HCT116 (cell line): ENCODE data around the gene RFLNA. TPM values are rescaled to one million over a fixed set of nuclear protein-coding genes. Genes with fewer than 3 reads are reported as not detected.

ENCODE experiments used
- ATAC-seq: fragments of 200-7000 bp; cut with Tn5 transposase; 2 replicates; pipeline ENCODE4 v1.9.1; 2020; ENCODE audit warnings: mild to moderate bottlenecking, moderate library complexity
- BruUV-seq: library from RNA; stranded (reverse); fragments of 400-500 nt; replicated peaks from 2 replicates; lab custom pipeline; 2021; lab: Mats Ljungman, UMichigan
- CTCF ChIA-PET: fragments of 300-600 bp; sonication (Branson Sonifier 250); formaldehyde crosslinking; loops from one replicate; lab custom pipeline; 2021; ENCODE audit warnings: antibody characterized with exemption; lab: Charles Lee
- POLR2A ChIA-PET: fragments of 300-600, 350-600 bp; sonication (Branson Sonifier 250); formaldehyde crosslinking; loops from one replicate; lab custom pipeline; 2021; ENCODE audit warnings: antibody characterized with exemption; lab: Charles Lee
- RAD21 ChIA-PET, 2 experiments: fragments of 300-600 bp; sonication (Branson Sonifier 250); formaldehyde crosslinking; loops; one replicate each; lab custom pipeline; 2023; ENCODE audit warnings: low total read pairs in 2 of 2; ENCODE audit not compliant: uncharacterized antibody in 2 of 2, unreplicated experiment in 2 of 2, low non-redundant PET in 1 of 2; lab: Charles Lee
- DNase-seq: peaks from one replicate; pipeline ENCODE4 v3.0.0-alpha.2; 2010; ENCODE audit warnings: low read depth, low spot score
- H2AFZ ChIP-seq: fragments of 200-600 bp; shearing (Covaris generic), sonication (generic); 2 replicates; pipeline ENCODE4 v1.6.1; 2017; ENCODE audit warnings: low read depth, mixed run types, mixed read lengths, antibody characterized with exemption, low read length; ENCODE audit not compliant: poor library complexity, severe bottlenecking
- H3K27ac ChIP-seq: 2 replicates; pipeline ENCODE4 v1.5.1; 2012; ENCODE audit warnings: low read depth, low read length
- H3K27me3 ChIP-seq: fragments of 200-600 bp; sonication (generic); 2 replicates; pipeline ENCODE4 v1.6.1; 2016; ENCODE audit warnings: mixed run types, low read length, mixed read lengths; ENCODE audit not compliant: insufficient read depth
- H3K36me3 ChIP-seq, 2 experiments: fragments of 200-500 bp in 1 of 2; fragments of 200-600 bp in 1 of 2; sonication (Bioruptor generic) in 1 of 2; sonication (generic) in 1 of 2; 2 replicates each; pipeline versions ENCODE4 v1.5.1 to v1.6.1; 2014 to 2016; ENCODE audit warnings: low read length in 2 of 2, inconsistent platforms in 1 of 2, mixed read lengths in 1 of 2, mixed run types in 1 of 2; ENCODE audit not compliant: insufficient read depth in 2 of 2, control insufficient read depth in 1 of 2
- H3K4me1 ChIP-seq, 2 experiments: fragments of 200-600 bp in 1 of 2; sonication (generic) in 1 of 2; 2 replicates each; pipeline versions ENCODE4 v1.5.1 to v1.6.1; 2012 to 2017; ENCODE audit warnings: low read length in 2 of 2, inconsistent platforms in 1 of 2, mild to moderate bottlenecking in 1 of 2, mixed read lengths in 1 of 2, mixed run types in 1 of 2, moderate library complexity in 1 of 2; ENCODE audit not compliant: insufficient read depth in 2 of 2, control insufficient read depth in 1 of 2
- H3K4me2 ChIP-seq: fragments of 200-600 bp; sonication (generic); 2 replicates; pipeline ENCODE4 v1.6.1; 2017; ENCODE audit warnings: mixed run types, low read length, mixed read lengths
- H3K4me3 ChIP-seq, 2 experiments: fragments of 200-600 bp in 1 of 2; sonication (generic) in 1 of 2; replicated peaks in 1 of 2; 2 replicates each; pipeline ENCODE4 v1.5.1; 2011 to 2016; ENCODE audit warnings: low read length in 2 of 2, control low read depth in 1 of 2, low read depth in 1 of 2, mild to moderate bottlenecking in 1 of 2, mixed read lengths in 1 of 2, mixed run types in 1 of 2
- H3K79me2 ChIP-seq: fragments of 200-600 bp; sonication (generic); 2 replicates; pipeline ENCODE4 v1.6.1; 2017; ENCODE audit warnings: mild to moderate bottlenecking, mixed run types, low read length, moderate library complexity, mixed read lengths; ENCODE audit not compliant: insufficient read depth
- H3K9ac ChIP-seq: fragments of 200-600 bp; sonication (generic); 2 replicates; pipeline ENCODE4 v1.6.1; 2016; ENCODE audit warnings: low read length, mixed read lengths
- H3K9me2 ChIP-seq: fragments of 200-600 bp; sonication (generic), shearing (Covaris generic); 2 replicates; pipeline ENCODE4 v1.6.1; 2017; ENCODE audit warnings: mixed run types, mild to moderate bottlenecking, moderate library complexity; ENCODE audit not compliant: insufficient read depth
- H3K9me3 ChIP-seq, 2 experiments: fragments of 200-500 bp in 1 of 2; fragments of 200-600 bp in 1 of 2; sonication (Bioruptor generic) in 1 of 2; sonication (generic) in 1 of 2; 2 replicates each; pipeline ENCODE4 v1.6.1; 2014 to 2017; ENCODE audit warnings: low read length in 2 of 2, mixed read lengths in 2 of 2, inconsistent platforms in 1 of 2, low read depth in 1 of 2, mild to moderate bottlenecking in 1 of 2, mixed run types in 1 of 2, moderate library complexity in 1 of 2; ENCODE audit not compliant: control insufficient read depth in 1 of 2, insufficient read depth in 1 of 2
- H4K20me1 ChIP-seq: fragments of 200-600 bp; sonication (generic), shearing (Covaris generic); 2 replicates; pipeline ENCODE4 v1.6.1; 2017; ENCODE audit warnings: mixed run types, mild to moderate bottlenecking, moderate library complexity; ENCODE audit not compliant: insufficient read depth
- CEBPB ChIP-seq: IDR thresholded peaks from 2 replicates; pipeline ENCODE4 v1.6.1; 2012; ENCODE audit warnings: low read depth
- EGR1 ChIP-seq: IDR thresholded peaks from 2 replicates; pipeline ENCODE4 v1.6.1; 2012; ENCODE audit warnings: low read depth
- ELF1 ChIP-seq: IDR thresholded peaks from 2 replicates; pipeline ENCODE4 v1.6.1; 2012; ENCODE audit warnings: low read depth, borderline replicate concordance
- EZH2phosphoT487 ChIP-seq: fragments of 200-600 bp; IDR thresholded peaks from 2 replicates; pipeline ENCODE4 v1.6.1; 2018; ENCODE audit warnings: antibody characterized with exemption, borderline replicate concordance
- FOSL1 ChIP-seq: IDR thresholded peaks from 2 replicates; pipeline ENCODE4 v1.6.1; 2012; ENCODE audit warnings: low read depth
- POLR2AphosphoS5 ChIP-seq: IDR thresholded peaks from 2 replicates; pipeline ENCODE4 v1.6.1; 2011; ENCODE audit warnings: mild to moderate bottlenecking, low read depth, low read length, moderate library complexity
- SRF ChIP-seq: IDR thresholded peaks from 2 replicates; pipeline ENCODE4 v1.6.1; 2012; ENCODE audit warnings: low read depth
- TCF7L2 ChIP-seq: IDR thresholded peaks from 2 replicates; pipeline ENCODE4 v1.7.0; 2011; ENCODE audit warnings: borderline replicate concordance, inconsistent platforms; ENCODE audit not compliant: insufficient read depth, insufficient read length; ENCODE audit errors: extremely low read depth
- YY1 ChIP-seq: IDR thresholded peaks from 2 replicates; pipeline ENCODE4 v1.6.1; 2011; ENCODE audit warnings: low read length, low read depth, moderate library complexity, mild to moderate bottlenecking; ENCODE audit not compliant: insufficient replicate concordance; ENCODE audit errors: extremely low read depth
- ZFX ChIP-seq: fragments of 450-650 bp; IDR thresholded peaks from 2 replicates; pipeline ENCODE4 v1.6.1; 2017
- intact Hi-C: fragments of 100-400 bp; cut with micrococcal nuclease; formaldehyde crosslinking; loops from 2 replicates; pipeline ENCODE4 v1.10.0; 2022
- total RNA-seq: library from RNA; stranded (reverse); gene quantifications from one replicate; pipeline ENCODE4 v1.2.1, GENCODE V29; 2021; ENCODE audit not compliant: unreplicated experiment
- TF ChIP-seq, protein P1 (sequence below), 3 experiments: fragments of 200-600 bp in 1 of 3; sonication (generic) in 1 of 3; IDR thresholded peaks in 2 of 3; conservative IDR thresholded peaks in 1 of 3; 2 replicates each; pipeline ENCODE4 v1.5.1; 2012 to 2017; ENCODE audit warnings: low read depth in 2 of 3, low read length in 2 of 3, antibody characterized with exemption in 1 of 3, borderline replicate concordance in 1 of 3, control low read depth in 1 of 3, mild to moderate bottlenecking in 1 of 3, mixed read lengths in 1 of 3, mixed run types in 1 of 3, moderate library complexity in 1 of 3; ENCODE audit not compliant: insufficient read depth in 1 of 3
- TF ChIP-seq, protein P2 (sequence below): IDR thresholded peaks from 2 replicates; pipeline ENCODE4 v1.6.1; 2012
- TF ChIP-seq, protein P3 (sequence below): IDR thresholded peaks from 2 replicates; pipeline ENCODE4 v1.6.1; 2012; ENCODE audit warnings: low read depth

RFLNA gene
- total RNA-seq, 1 experiment from 2014 or later, result not detected

DNA sequence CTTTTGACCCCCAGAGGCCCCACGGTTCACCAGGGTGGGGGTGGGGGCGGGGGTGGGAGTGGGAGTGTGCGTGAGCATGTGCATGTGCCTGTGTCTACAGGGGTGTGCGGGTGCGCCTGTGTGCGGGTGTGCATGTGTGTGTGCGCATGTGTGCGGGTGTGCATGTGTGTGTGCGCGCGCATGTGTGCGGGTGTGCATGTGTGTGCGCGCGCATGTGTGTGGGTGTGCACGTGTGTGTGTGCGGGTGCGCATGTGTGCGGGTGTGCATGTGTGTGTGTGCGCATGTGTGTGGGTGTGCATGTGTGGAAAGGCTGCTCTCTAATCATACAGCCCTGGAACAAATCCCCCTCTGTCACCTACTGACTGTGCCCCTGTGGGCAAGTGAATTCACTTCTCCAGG, 38.8 kb downstream of the RFLNA start:
- no peaks in the 10 kb centered on the region for H3K4me1 ChIP-seq
- ChIA-PET CTCF (no interaction called here), POLR2A (no interaction called here)
- peaks cover 5 to 26% of the 10 kb centered on the region in 2 experiments; a peak in 3 of 4 replicates for H3K36me3 ChIP-seq
- H3K27ac ChIP-seq, result no peak overlapping the region
- H3K79me2 ChIP-seq, result no peaks in the 10 kb centered on the region
- H3K9me3 ChIP-seq, result no peaks in the 10 kb centered on the region
- H2AFZ ChIP-seq, result no peak overlapping the region
- H4K20me1 ChIP-seq, result no peaks in the 10 kb centered on the region
- DNase-seq, result no peak
- no peaks in the 10 kb centered on the region for H3K27me3 ChIP-seq
- no peak for TF ChIP-seq POLR2AphosphoS5
- TF ChIP-seq, protein P1, sequence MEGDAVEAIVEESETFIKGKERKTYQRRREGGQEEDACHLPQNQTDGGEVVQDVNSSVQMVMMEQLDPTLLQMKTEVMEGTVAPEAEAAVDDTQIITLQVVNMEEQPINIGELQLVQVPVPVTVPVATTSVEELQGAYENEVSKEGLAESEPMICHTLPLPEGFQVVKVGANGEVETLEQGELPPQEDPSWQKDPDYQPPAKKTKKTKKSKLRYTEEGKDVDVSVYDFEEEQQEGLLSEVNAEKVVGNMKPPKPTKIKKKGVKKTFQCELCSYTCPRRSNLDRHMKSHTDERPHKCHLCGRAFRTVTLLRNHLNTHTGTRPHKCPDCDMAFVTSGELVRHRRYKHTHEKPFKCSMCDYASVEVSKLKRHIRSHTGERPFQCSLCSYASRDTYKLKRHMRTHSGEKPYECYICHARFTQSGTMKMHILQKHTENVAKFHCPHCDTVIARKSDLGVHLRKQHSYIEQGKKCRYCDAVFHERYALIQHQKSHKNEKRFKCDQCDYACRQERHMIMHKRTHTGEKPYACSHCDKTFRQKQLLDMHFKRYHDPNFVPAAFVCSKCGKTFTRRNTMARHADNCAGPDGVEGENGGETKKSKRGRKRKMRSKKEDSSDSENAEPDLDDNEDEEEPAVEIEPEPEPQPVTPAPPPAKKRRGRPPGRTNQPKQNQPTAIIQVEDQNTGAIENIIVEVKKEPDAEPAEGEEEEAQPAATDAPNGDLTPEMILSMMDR (IDR thresholded peaks at IDR 0.05 in 2 of 3, conservative IDR thresholded peaks at IDR 0.05 in 1 of 3; ENCODE audit: borderline replicate concordance in 1 of 3, insufficient read depth in 1 of 3, low read depth in 2 of 3, low read length in 2 of 3), result no peak
- TF ChIP-seq TCF7L2, result no peak
- TF ChIP-seq YY1, result no peak
- TF ChIP-seq, protein P2, sequence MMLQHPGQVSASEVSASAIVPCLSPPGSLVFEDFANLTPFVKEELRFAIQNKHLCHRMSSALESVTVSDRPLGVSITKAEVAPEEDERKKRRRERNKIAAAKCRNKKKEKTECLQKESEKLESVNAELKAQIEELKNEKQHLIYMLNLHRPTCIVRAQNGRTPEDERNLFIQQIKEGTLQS, result no peak
- TF ChIP-seq, all 23 proteins: peak for 0
- H3K9me2 ChIP-seq, result no peaks in the 10 kb centered on the region
- no peak overlapping the region for H3K9ac ChIP-seq
- intact Hi-C loops, result loop anchor here (5.0 kb wide), 1 partner anchor 439 kb away; no protein-coding TSS in a partner anchor
- BruUV-seq, result no TSS peak
- H3K4me3 ChIP-seq, result no peak overlapping the region
- RAD21 ChIA-PET, result no interaction called here
- H3K4me2 ChIP-seq, result no peak overlapping the region
- ATAC-seq, result no peak

DNA sequence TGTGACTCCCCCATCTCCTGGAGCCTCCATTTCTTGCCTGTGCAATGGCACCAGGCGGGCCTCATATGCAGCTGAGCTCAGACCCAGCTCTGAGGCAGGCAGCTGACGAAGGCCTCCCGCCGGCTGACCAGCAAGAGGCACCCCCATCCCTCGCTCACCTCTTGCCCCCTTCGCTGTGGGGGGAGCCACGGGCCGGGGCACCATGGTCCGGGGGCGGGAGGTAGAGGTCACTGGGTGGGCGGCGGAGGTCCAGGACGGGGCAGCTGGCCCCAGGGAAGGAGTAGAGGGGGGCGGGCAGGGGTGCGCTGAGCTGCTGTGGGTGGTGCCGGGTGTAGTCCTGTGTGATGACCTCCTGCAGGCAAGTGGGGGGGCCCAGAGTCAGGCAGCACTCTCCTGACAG, 39.4 kb downstream of the RFLNA start:
- intact Hi-C loops, result loop anchor here (5.0 kb wide), 1 partner anchor 438 kb away; no protein-coding TSS in a partner anchor
- H3K27me3 ChIP-seq, result no peaks in the 10 kb centered on the region
- no peak overlapping the region for H3K4me2 ChIP-seq
- H3K36me3 ChIP-seq, result peaks cover 5 to 26% of the 10 kb centered on the region in 2 experiments; a peak in 3 of 4 replicates
- no peaks in the 10 kb centered on the region for H3K4me1 ChIP-seq
- TF ChIP-seq ZFX (no peak), SRF (no peak), FOSL1 (no peak), TCF7L2 (no peak), CEBPB (no peak), EZH2phosphoT487 (no peak), YY1 (no peak), ELF1 (no peak), EGR1 (no peak)
- TF ChIP-seq, protein P3, sequence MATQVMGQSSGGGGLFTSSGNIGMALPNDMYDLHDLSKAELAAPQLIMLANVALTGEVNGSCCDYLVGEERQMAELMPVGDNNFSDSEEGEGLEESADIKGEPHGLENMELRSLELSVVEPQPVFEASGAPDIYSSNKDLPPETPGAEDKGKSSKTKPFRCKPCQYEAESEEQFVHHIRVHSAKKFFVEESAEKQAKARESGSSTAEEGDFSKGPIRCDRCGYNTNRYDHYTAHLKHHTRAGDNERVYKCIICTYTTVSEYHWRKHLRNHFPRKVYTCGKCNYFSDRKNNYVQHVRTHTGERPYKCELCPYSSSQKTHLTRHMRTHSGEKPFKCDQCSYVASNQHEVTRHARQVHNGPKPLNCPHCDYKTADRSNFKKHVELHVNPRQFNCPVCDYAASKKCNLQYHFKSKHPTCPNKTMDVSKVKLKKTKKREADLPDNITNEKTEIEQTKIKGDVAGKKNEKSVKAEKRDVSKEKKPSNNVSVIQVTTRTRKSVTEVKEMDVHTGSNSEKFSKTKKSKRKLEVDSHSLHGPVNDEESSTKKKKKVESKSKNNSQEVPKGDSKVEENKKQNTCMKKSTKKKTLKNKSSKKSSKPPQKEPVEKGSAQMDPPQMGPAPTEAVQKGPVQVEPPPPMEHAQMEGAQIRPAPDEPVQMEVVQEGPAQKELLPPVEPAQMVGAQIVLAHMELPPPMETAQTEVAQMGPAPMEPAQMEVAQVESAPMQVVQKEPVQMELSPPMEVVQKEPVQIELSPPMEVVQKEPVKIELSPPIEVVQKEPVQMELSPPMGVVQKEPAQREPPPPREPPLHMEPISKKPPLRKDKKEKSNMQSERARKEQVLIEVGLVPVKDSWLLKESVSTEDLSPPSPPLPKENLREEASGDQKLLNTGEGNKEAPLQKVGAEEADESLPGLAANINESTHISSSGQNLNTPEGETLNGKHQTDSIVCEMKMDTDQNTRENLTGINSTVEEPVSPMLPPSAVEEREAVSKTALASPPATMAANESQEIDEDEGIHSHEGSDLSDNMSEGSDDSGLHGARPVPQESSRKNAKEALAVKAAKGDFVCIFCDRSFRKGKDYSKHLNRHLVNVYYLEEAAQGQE, result no peak
- no peaks in the 10 kb centered on the region for H4K20me1 ChIP-seq
- RAD21 ChIA-PET, result no interaction called here
- H3K9me2 ChIP-seq, result no peaks in the 10 kb centered on the region
- ATAC-seq, result no peak
- H3K27ac ChIP-seq, result no peak overlapping the region
- no peak overlapping the region for H2AFZ ChIP-seq
- no peak overlapping the region for H3K4me3 ChIP-seq
- no peak overlapping the region for H3K9ac ChIP-seq
- H3K9me3 ChIP-seq, result no peaks in the 10 kb centered on the region
- BruUV-seq, result no TSS peak
- POLR2A ChIA-PET, result no interaction called here
- CTCF ChIA-PET, result no interaction called here
- no peak for DNase-seq
- H3K79me2 ChIP-seq, result no peaks in the 10 kb centered on the region
